SK-N-SH (cell line): ENCODE measurements around the gene HIBADH. TPM values are rescaled to one million over a fixed set of nuclear protein-coding genes. Genes with fewer than 3 reads are reported as not detected.

Experiments
- CTCF ChIA-PET: fragments of 300-600, 350-600 bp; formaldehyde crosslinking; extraction: SDS; loops from one replicate; lab custom pipeline; 2021; lab: Yijun Ruan, JAX
- POLR2A ChIA-PET: fragments of 350-600 bp; sonication (Branson Sonifier 250); formaldehyde crosslinking; extraction: SDS; loops from one replicate; lab custom pipeline; 2020; ENCODE audit warnings: antibody characterized with exemption, inconsistent platforms; lab: Yijun Ruan, JAX
- DNase-seq: peaks from one replicate; pipeline ENCODE4 v3.0.0; 2012
- H2AFZ ChIP-seq: fragments of 200-600 bp; sonication (generic); 2 replicates; pipeline ENCODE4 v1.8.1; 2016; ENCODE audit warnings: antibody characterized with exemption, mild to moderate bottlenecking, low read depth
- H3F3A ChIP-seq: fragments of 200-600 bp; sonication (generic); replicated peaks from 2 replicates; pipeline ENCODE3; 2016; ENCODE audit warnings: antibody characterized with exemption, mild to moderate bottlenecking; ENCODE audit not compliant: insufficient read depth
- H3K27ac ChIP-seq, 2 experiments: fragments of 200-500 bp in 1 of 2; fragments of 200-600 bp in 1 of 2; sonication (Bioruptor generic) in 1 of 2; sonication (generic), shearing (Covaris generic) in 1 of 2; 2 replicates each; pipeline versions ENCODE4 v1.5.1 to v1.6.1; 2014 to 2016; ENCODE audit warnings: low read depth in 2 of 2, inconsistent platforms in 1 of 2, low read length in 1 of 2, mild to moderate bottlenecking in 1 of 2, mixed read lengths in 1 of 2
- H3K27me3 ChIP-seq: fragments of 200-600 bp; sonication (generic), shearing (Covaris generic); 2 replicates; pipeline ENCODE4 v1.6.1; 2016; ENCODE audit warnings: mixed run types; ENCODE audit not compliant: insufficient read depth
- H3K36me3 ChIP-seq, 2 experiments: fragments of 200-500 bp in 1 of 2; fragments of 200-600 bp in 1 of 2; sonication (Bioruptor generic) in 1 of 2; sonication (generic) in 1 of 2; replicated peaks in 1 of 2; 2 replicates each; pipeline versions ENCODE3 to v1.5.1; 2014 to 2016; ENCODE audit warnings: low read length in 1 of 2, mild to moderate bottlenecking in 1 of 2; ENCODE audit not compliant: insufficient read depth in 2 of 2, control insufficient read depth in 1 of 2
- H3K4me1 ChIP-seq, 2 experiments: fragments of 200-500 bp in 1 of 2; fragments of 200-600 bp in 1 of 2; sonication (Bioruptor generic) in 1 of 2; sonication (generic), shearing (Covaris generic) in 1 of 2; 2 replicates each; pipeline versions ENCODE4 v1.5.1 to v1.6.1; 2014 to 2016; ENCODE audit warnings: low read depth in 1 of 2, low read length in 1 of 2, mixed run types in 1 of 2; ENCODE audit not compliant: insufficient read depth in 2 of 2, control insufficient read depth in 1 of 2
- H3K4me2 ChIP-seq: fragments of 200-600 bp; sonication (generic), shearing (Covaris generic); 2 replicates; pipeline ENCODE4 v1.6.1; 2017; ENCODE audit warnings: mixed run types
- H3K4me3 ChIP-seq, 2 experiments: fragments of 200-500 bp in 1 of 2; fragments of 200-600 bp in 1 of 2; sonication (Bioruptor generic) in 1 of 2; sonication (generic), shearing (Covaris generic) in 1 of 2; 2 replicates each; pipeline versions ENCODE4 v1.5.1 to v1.8.1; 2014 to 2016; ENCODE audit warnings: low read depth in 2 of 2, inconsistent platforms in 1 of 2, low read length in 1 of 2, mild to moderate bottlenecking in 1 of 2, mixed read lengths in 1 of 2, moderate library complexity in 1 of 2
- H3K79me2 ChIP-seq: fragments of 200-600 bp; sonication (generic); 2 replicates; pipeline ENCODE4 v1.8.1; 2017; ENCODE audit warnings: mild to moderate bottlenecking; ENCODE audit not compliant: insufficient read depth
- H3K9ac ChIP-seq: fragments of 200-600 bp; sonication (generic); 2 replicates; pipeline ENCODE4 v1.6.1; 2017; ENCODE audit warnings: mixed run types
- H3K9me2 ChIP-seq: fragments of 200-600 bp; sonication (generic); 2 replicates; pipeline ENCODE4 v1.6.1; 2017; ENCODE audit warnings: mixed run types
- H3K9me3 ChIP-seq: fragments of 200-600 bp; sonication (generic); 2 replicates; pipeline ENCODE4 v1.6.1; 2017; ENCODE audit warnings: mixed run types, mild to moderate bottlenecking, moderate library complexity
- H4K20me1 ChIP-seq: fragments of 200-600 bp; sonication (generic); 2 replicates; pipeline ENCODE4 v1.6.1; 2017; ENCODE audit warnings: mild to moderate bottlenecking, mixed run types; ENCODE audit not compliant: insufficient read depth
- ELF1 ChIP-seq: IDR thresholded peaks from 2 replicates; pipeline ENCODE4 v1.4.0; 2012
- FOXM1 ChIP-seq: IDR thresholded peaks from 2 replicates; pipeline ENCODE4 v1.4.0; 2012; ENCODE audit warnings: low read depth, mild to moderate bottlenecking
- GABPA ChIP-seq: IDR thresholded peaks from 2 replicates; pipeline ENCODE4 v1.4.0; 2012; ENCODE audit warnings: low read depth, mild to moderate bottlenecking
- GATA2 ChIP-seq: sonication (generic); formaldehyde crosslinking; IDR thresholded peaks from 2 replicates; pipeline ENCODE4 v1.5.0; 2020; ENCODE audit warnings: mild to moderate bottlenecking, missing genetic modification reagents
- JUND ChIP-seq: IDR thresholded peaks from 2 replicates; pipeline ENCODE4 v1.4.0; 2012
- NFIC ChIP-seq: IDR thresholded peaks from 2 replicates; pipeline ENCODE4 v1.4.0; 2012; ENCODE audit warnings: borderline replicate concordance
- POLR2AphosphoS5 ChIP-seq: IDR thresholded peaks from 2 replicates; pipeline ENCODE4 v1.6.1; 2012; ENCODE audit warnings: low read depth, low read length
- RCOR1 ChIP-seq: fragments of 150-350 bp; IDR thresholded peaks from 2 replicates; pipeline ENCODE4 v1.6.1; 2017; ENCODE audit warnings: antibody characterized with exemption, low read length
- RXRA ChIP-seq: IDR thresholded peaks from 2 replicates; pipeline ENCODE4 v1.4.0; 2012; ENCODE audit warnings: low read depth, mild to moderate bottlenecking, borderline replicate concordance
- SIN3A ChIP-seq: IDR thresholded peaks from 2 replicates; pipeline ENCODE4 v1.6.1; 2012; ENCODE audit warnings: low read depth, mild to moderate bottlenecking, low read length, moderate library complexity, borderline replicate concordance
- SMC3 ChIP-seq: IDR thresholded peaks from 2 replicates; pipeline ENCODE4 v1.6.1; 2012; ENCODE audit warnings: low read depth, low read length, improper control_type of control experiment
- TCF12 ChIP-seq: IDR thresholded peaks from 2 replicates; pipeline ENCODE4 v1.4.0; 2012
- USF1 ChIP-seq: IDR thresholded peaks from 2 replicates; pipeline ENCODE4 v1.4.0; 2012; ENCODE audit warnings: low read depth, borderline replicate concordance
- YY1 ChIP-seq: IDR thresholded peaks from 2 replicates; pipeline ENCODE4 v1.4.0; 2012; ENCODE audit warnings: low read depth, mild to moderate bottlenecking
- ZBTB33 ChIP-seq: IDR thresholded peaks from 2 replicates; pipeline ENCODE4 v1.4.0; 2012; ENCODE audit warnings: low read depth, borderline replicate concordance
- WGBS: methylation state at CpG from one replicate; pipeline ENCODE4 v1.1.6; 2017; ENCODE audit warnings: low lambda C conversion rate; 5-methylcytosine and 5-hydroxymethylcytosine counted together
- polyA plus RNA-seq, 3 experiments: library from polyadenylated mRNA; depleted of rRNA; stranded (reverse); fragments of >200 nt; gene quantifications; 2 replicates each; pipeline ENCODE4 v1.2.3, GENCODE V29; 2012
- TF ChIP-seq, protein P1 (sequence below): IDR thresholded peaks from 2 replicates; pipeline ENCODE4; 2012
- TF ChIP-seq, protein P2 (sequence below): IDR thresholded peaks from 2 replicates; pipeline ENCODE4 v1.6.1; 2012; ENCODE audit warnings: mild to moderate bottlenecking, low read depth, low read length, moderate library complexity

HIBADH gene
- polyA plus RNA-seq, 1 of the 3 experiments (the other 2 are of a cell fraction), result 71.8 TPM

DNA sequence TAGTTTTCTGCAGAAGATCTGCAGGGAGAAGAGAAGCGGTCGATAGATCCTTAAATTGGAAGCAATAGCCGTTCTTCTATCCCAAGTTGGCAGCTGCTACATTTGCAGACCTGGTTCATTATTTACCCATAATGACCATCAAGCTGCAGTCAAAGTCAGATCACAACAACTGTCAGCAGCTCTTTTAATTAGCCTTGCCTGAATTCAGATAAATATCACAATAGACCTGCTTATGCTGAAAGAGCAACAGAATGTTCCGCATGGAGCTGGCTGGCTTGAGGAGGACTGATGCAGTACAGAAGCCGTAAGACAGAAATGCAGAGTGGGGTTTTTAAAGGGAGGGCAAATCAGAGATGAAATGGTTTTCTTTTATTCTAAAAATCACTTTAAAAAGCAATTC is 109.4 kb downstream of the HIBADH start:
- TF ChIP-seq FOXM1 (no peak), JUND (no peak), YY1 (no peak), ELF1 (no peak), NFIC (no peak), SIN3A (no peak), POLR2AphosphoS5 (no peak), GATA2 (CRISPR knock-in tag) (peak; percentile 65), RCOR1 (0 out of 2 replicates have a peak, but pooled peaks have one; percentile 13)
- TF ChIP-seq, protein P1, sequence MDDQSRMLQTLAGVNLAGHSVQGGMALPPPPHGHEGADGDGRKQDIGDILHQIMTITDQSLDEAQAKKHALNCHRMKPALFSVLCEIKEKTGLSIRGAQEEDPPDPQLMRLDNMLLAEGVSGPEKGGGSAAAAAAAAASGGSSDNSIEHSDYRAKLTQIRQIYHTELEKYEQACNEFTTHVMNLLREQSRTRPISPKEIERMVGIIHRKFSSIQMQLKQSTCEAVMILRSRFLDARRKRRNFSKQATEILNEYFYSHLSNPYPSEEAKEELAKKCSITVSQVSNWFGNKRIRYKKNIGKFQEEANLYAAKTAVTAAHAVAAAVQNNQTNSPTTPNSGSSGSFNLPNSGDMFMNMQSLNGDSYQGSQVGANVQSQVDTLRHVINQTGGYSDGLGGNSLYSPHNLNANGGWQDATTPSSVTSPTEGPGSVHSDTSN, result no peak
- TF ChIP-seq, protein P2, sequence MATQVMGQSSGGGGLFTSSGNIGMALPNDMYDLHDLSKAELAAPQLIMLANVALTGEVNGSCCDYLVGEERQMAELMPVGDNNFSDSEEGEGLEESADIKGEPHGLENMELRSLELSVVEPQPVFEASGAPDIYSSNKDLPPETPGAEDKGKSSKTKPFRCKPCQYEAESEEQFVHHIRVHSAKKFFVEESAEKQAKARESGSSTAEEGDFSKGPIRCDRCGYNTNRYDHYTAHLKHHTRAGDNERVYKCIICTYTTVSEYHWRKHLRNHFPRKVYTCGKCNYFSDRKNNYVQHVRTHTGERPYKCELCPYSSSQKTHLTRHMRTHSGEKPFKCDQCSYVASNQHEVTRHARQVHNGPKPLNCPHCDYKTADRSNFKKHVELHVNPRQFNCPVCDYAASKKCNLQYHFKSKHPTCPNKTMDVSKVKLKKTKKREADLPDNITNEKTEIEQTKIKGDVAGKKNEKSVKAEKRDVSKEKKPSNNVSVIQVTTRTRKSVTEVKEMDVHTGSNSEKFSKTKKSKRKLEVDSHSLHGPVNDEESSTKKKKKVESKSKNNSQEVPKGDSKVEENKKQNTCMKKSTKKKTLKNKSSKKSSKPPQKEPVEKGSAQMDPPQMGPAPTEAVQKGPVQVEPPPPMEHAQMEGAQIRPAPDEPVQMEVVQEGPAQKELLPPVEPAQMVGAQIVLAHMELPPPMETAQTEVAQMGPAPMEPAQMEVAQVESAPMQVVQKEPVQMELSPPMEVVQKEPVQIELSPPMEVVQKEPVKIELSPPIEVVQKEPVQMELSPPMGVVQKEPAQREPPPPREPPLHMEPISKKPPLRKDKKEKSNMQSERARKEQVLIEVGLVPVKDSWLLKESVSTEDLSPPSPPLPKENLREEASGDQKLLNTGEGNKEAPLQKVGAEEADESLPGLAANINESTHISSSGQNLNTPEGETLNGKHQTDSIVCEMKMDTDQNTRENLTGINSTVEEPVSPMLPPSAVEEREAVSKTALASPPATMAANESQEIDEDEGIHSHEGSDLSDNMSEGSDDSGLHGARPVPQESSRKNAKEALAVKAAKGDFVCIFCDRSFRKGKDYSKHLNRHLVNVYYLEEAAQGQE, result no peak
- 91% methylated on average over 5 of the region's 5 CpGs for WGBS
- ChIA-PET CTCF (interaction anchor here (0.7 to 2.6 kb wide), 9 partner anchors 9 to 368 kb away, joined by 3 to 10 read pairs (median 4); no protein-coding TSS in a partner anchor), POLR2A (no interaction called here)
- no peaks in the 10 kb centered on the region for H3F3A ChIP-seq
- DNase-seq, result no peak
- no peak overlapping the region for H3K27ac ChIP-seq
- H3K9me3 ChIP-seq, result no peaks in the 10 kb centered on the region
- no peaks in the 10 kb centered on the region for H3K79me2 ChIP-seq
- H3K36me3 ChIP-seq, result peaks cover 0 to 6% of the 10 kb centered on the region in 2 experiments
- no peak overlapping the region for H2AFZ ChIP-seq
- no peak overlapping the region for H3K4me2 ChIP-seq
- no peaks in the 10 kb centered on the region for H4K20me1 ChIP-seq
- H3K27me3 ChIP-seq, result no peaks in the 10 kb centered on the region
- H3K4me3 ChIP-seq, result no peak overlapping the region
- no peaks in the 10 kb centered on the region for H3K9me2 ChIP-seq
- H3K9ac ChIP-seq, result no peak overlapping the region
- H3K4me1 ChIP-seq, result no peaks in the 10 kb centered on the region

- Histone ChIP-seq H3K27ac (no peak overlapping the region), H3K4me1 (no peaks in the 10 kb centered on the region), H2AFZ (no peak overlapping the region), H3K4me3 (no peak overlapping the region), H3K27me3 (no peaks in the 10 kb centered on the region), H3F3A (no peaks in the 10 kb centered on the region), H3K79me2 (no peaks in the 10 kb centered on the region), H3K36me3 (peaks cover 0 to 3% of the 10 kb centered on the region in 2 experiments), H3K9me3 (no peaks in the 10 kb centered on the region), H3K4me2 (no peak overlapping the region), H4K20me1 (no peaks in the 10 kb centered on the region), H3K9ac (no peak overlapping the region), H3K9me2 (no peaks in the 10 kb centered on the region)
- WGBS, result 93% methylated on average over 8 of the region's 8 CpGs
- ChIA-PET CTCF (interaction anchor here (1.0 to 2.6 kb wide), 6 partner anchors 8 to 356 kb away, joined by 3 to 9 read pairs (median 6); no protein-coding TSS in a partner anchor), POLR2A (interaction anchor here (0.6 kb wide), 1 partner anchor 19 kb away, joined by 3 read pairs; no protein-coding TSS in a partner anchor)
- TF ChIP-seq ZBTB33 (no peak), SMC3 (no peak), USF1 (no peak), FOXM1 (no peak), GABPA (no peak), TCF12 (no peak), ELF1 (no peak), RXRA (no peak)
- no peak for DNase-seq
Measured at GRCh38 chr7:27551803-27552400, 110.8 kb downstream of the HIBADH start.
